BLaER1 (cell line): ENCODE results near the gene SESTD1.

Experiments
- H3K27ac ChIP-seq: shearing (Covaris generic); formaldehyde crosslinking; 2 replicates; pipeline ENCODE4 v1.8.1; 2022
- H3K27me3 ChIP-seq: shearing (Covaris generic); formaldehyde crosslinking; 2 replicates; pipeline ENCODE4 v1.8.1; 2022
- H3K36me3 ChIP-seq: shearing (Covaris generic); formaldehyde crosslinking; 2 replicates; pipeline ENCODE4 v1.8.1; 2022
- H3K4me1 ChIP-seq: shearing (Covaris generic); formaldehyde crosslinking; 2 replicates; pipeline ENCODE4 v1.8.1; 2022
- H3K4me2 ChIP-seq: shearing (Covaris generic); formaldehyde crosslinking; 2 replicates; pipeline ENCODE4 v1.8.1; 2022
- H3K4me3 ChIP-seq: shearing (Covaris generic); formaldehyde crosslinking; 2 replicates; pipeline ENCODE4 v1.8.1; 2022
- H3K9ac ChIP-seq: shearing (Covaris generic); formaldehyde crosslinking; 2 replicates; pipeline ENCODE4 v1.8.1; 2022
- H3K9me3 ChIP-seq: shearing (Covaris generic); formaldehyde crosslinking; 2 replicates; pipeline ENCODE4 v1.8.1; 2022
- H4K20me1 ChIP-seq: shearing (Covaris generic); formaldehyde crosslinking; 2 replicates; pipeline ENCODE4 v1.8.1; 2022
- Cebpa-rat ChIP-seq: shearing (Covaris generic); IDR thresholded peaks from 2 replicates; pipeline ENCODE4 v1.8.1; 2022

Gene SESTD1

DNA sequence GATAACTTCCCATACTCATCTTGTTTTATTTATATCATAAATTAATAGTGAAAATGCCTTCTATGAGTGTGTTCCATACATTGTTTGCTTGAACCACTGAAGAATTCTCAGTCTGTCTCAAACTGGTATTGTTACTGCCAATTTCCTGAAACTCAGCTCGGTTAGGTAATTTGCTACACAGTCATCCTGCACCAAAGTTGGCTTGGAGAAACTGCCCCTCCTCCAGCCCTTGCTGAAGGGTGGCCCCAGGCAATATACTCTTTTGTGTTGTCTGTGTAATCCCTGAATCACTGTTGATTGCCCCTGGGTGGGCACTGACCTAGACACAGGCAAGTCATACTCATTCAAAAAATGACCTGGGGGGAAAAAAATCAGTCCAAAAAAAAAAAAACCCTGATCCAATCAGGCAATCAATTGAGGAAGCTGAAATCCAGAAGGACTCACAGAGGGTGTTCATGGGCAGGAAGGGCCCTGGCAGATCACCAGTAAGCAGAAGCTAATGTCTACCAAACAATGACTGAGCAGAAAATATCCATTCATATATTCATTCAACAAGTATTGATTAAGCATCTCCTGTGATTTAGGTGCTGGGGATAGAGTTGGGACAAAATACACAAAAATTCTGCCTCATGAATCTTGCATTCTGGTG is 3.8 kb upstream of the SESTD1 start:
- H3K9me3 ChIP-seq: peaks cover 8% of the 10 kb centered on the region; the same call in 1 of the 2 replicates
- H3K27me3 ChIP-seq: no peaks in the 10 kb centered on the region
- no peak overlapping the region for H3K9ac ChIP-seq
- H3K27ac ChIP-seq: no peak overlapping the region
- no peak overlapping the region for H3K4me2 ChIP-seq
- H3K4me3 ChIP-seq: no peak overlapping the region
- TF ChIP-seq Cebpa-rat: no peak
- H4K20me1 ChIP-seq: peaks cover 5% of the 10 kb centered on the region; the same call in 1 of the 2 replicates
- no peaks in the 10 kb centered on the region for H3K36me3 ChIP-seq
- H3K4me1 ChIP-seq: peaks cover 17% of the 10 kb centered on the region

DNA sequence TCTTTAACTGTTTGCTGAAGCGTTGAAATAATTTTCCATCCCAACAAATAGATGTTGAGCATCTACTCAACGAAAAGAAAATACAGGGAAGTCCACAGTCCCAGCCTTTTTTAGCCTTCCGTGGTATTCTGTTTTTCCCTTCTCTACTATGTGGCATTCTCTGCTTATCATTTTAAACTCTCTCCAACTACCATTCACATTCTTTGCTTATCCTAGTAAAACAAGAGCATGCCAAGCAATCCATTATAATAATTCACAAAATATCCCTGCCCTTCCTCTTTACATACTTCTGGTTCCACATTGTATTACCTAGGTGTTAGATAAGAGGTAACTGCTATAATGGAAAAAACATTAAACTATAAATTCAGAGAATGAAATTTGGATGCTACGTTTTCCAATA is 1.6 kb upstream of the SESTD1 start:
- Histone ChIP-seq H3K9ac (no peak overlapping the region), H3K9me3 (peaks cover 13% of the 10 kb centered on the region; the same call in 1 of the 2 replicates), H3K36me3 (peaks cover 4% of the 10 kb centered on the region; the same call in 1 of the 2 replicates), H3K27ac (no peak overlapping the region), H3K4me2 (no peak overlapping the region), H4K20me1 (peaks cover 24% of the 10 kb centered on the region; the same call in 1 of the 2 replicates), H3K27me3 (no peaks in the 10 kb centered on the region), H3K4me1 (peaks cover 20% of the 10 kb centered on the region), H3K4me3 (no peak overlapping the region)
- TF ChIP-seq Cebpa-rat: no peak

DNA sequence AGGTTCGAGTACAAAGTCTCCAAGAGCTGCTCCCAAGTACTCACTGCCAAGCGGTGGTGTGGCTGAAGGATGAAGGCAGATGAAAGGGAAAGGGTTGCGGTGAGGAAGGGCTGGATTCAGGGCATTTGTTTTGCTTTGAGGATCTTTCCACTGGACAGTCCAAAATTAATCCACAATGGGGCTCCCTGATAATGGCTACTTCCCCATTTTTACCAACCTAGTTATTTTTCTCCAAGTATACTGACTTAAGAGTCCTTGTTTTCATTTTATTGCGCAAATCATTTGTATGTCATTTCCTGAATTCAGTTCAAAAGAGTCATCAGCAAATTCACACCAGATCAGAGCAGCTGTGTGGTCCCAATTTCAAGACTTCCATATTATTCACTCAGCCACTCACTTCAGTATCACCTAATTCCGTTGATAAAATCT is 464 bp upstream of the SESTD1 start:
- peak overlapping the region; percentile 93 for H3K9ac ChIP-seq
- TF ChIP-seq Cebpa-rat: no peak

DNA sequence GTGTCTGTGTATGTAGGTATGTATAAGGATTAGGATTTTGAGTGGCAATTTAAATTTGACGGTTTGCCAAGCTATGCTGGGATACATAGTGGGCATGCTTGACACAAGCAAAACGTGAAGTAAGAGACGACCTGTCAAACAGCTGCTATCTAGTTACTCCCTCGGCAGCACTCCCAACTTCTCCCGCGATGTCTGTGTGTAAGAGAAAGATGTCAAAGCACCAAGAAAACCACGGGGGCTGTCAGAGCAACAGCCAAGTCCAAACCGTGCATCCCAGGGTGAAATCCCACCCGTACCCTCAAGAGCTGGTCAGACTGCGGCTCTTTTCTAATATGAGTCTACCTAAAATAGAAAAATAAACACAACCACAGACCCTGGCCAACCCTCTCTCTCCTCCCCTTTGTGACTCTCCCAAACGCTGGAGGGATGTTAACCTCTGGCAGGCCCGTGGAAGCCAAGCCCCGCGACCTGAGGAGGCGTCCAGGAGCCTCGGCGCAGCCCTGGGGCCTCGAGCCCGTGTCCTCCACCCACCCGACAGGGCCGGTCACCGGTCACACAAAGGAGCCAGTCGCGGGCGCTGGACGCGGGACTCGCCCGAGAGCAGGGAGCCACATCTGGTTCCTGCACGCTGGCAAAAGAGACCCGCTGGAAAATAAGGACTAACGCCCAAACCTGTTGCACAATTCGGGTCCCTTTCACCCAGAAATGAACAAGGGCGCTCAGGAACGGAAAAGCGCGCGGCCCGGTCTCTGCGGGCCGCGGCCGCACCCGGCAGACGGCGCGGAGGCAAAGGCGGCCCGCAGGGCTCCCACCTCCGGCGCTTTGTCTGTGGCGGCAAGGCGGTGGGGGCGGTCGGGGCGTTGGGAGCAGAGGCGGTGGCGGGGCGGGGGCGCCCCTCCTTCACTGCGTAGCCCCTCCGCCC is 925 bp downstream of the SESTD1 start:
- peak overlapping the region; percentile 83 for H3K4me2 ChIP-seq
- H3K9ac ChIP-seq: peak overlapping the region; percentile 93
- peak overlapping the region; percentile 89 for H3K27ac ChIP-seq
- peaks cover 20% of the 10 kb centered on the region for H3K4me1 ChIP-seq
- no peaks in the 10 kb centered on the region for H3K27me3 ChIP-seq
- peaks cover 8% of the 10 kb centered on the region; the same call in 1 of the 2 replicates for H3K36me3 ChIP-seq
- peaks cover 31% of the 10 kb centered on the region; the same call in 1 of the 2 replicates for H4K20me1 ChIP-seq
- TF ChIP-seq Cebpa-rat: peak; percentile 12; the same call in 1 of the 2 replicates
- peak overlapping the region; percentile 82 for H3K4me3 ChIP-seq
- peaks cover 9% of the 10 kb centered on the region; the same call in 1 of the 2 replicates for H3K9me3 ChIP-seq

More for the DNA sequence above, 464 bp upstream of the SESTD1 start:
- H3K9me3 ChIP-seq: peaks cover 17% of the 10 kb centered on the region; the same call in 1 of the 2 replicates
- H3K27ac ChIP-seq: peak overlapping the region; percentile 89
- peaks cover 7% of the 10 kb centered on the region; the same call in 1 of the 2 replicates for H3K36me3 ChIP-seq
- H3K27me3 ChIP-seq: no peaks in the 10 kb centered on the region
- H3K4me3 ChIP-seq: peak overlapping the region; percentile 82
- H3K4me2 ChIP-seq: peak overlapping the region; percentile 83
- H3K4me1 ChIP-seq: peaks cover 20% of the 10 kb centered on the region
- H4K20me1 ChIP-seq: peaks cover 24% of the 10 kb centered on the region; the same call in 1 of the 2 replicates

DNA sequence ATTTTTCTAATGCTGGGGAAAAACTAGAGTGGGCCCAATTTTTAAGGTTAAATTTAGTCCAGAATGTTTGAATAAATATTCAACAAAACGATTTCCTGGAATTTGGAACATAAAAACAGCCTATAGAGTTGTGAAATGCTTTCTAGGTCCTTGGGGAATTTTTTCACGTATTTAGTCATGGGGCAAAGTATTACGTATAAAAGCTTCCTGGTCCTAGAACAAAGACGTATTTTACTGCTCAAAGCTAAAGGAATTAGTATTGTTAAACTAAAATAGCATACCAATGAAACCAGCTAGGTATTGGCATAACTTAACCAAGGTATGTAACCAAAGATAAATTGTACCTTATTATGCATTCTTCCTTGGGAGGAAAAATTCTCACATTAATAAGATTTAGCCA is 1.6 kb downstream of the SESTD1 start:
- Histone ChIP-seq H3K4me3 (peak overlapping the region; percentile 82), H3K27me3 (no peaks in the 10 kb centered on the region), H3K9ac (peak overlapping the region; percentile 93; the same call in 1 of the 2 replicates), H3K4me1 (peaks cover 20% of the 10 kb centered on the region), H4K20me1 (peaks cover 35% of the 10 kb centered on the region; the same call in 1 of the 2 replicates), H3K9me3 (peaks cover 12% of the 10 kb centered on the region; the same call in 1 of the 2 replicates), H3K36me3 (peaks cover 8% of the 10 kb centered on the region; the same call in 1 of the 2 replicates), H3K27ac (no peak overlapping the region), H3K4me2 (peak overlapping the region; percentile 83)
- no peak for TF ChIP-seq Cebpa-rat

DNA sequence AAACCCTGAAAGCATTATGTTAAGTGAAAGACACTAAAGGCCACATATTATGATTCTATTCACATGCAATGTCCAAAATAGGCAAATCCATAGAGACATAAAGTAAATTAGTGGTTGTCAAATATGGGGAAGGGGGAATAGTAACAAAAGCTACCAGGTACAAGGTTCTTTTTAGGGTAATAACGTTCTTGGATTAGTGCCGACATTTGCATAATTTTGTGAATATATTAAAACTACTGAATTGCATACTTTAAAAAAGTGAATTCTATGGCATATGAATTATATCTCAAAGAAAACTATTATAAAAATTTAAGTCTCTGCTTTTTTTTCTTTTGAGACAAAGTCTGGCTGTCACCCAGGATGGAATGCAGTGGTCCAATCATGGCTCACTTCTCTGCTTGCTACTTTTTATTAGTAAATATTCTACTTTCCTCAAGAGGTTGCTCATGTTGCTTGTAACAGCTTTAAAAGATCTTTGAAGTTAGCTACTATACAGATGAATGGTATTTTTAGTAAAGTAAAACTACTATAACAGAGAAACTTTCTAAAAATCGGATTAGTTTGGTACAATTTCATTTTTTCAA is 2.5 kb downstream of the SESTD1 start:
- peaks cover 13% of the 10 kb centered on the region; the same call in 1 of the 2 replicates for H3K9me3 ChIP-seq
- H3K4me3 ChIP-seq: no peak overlapping the region
- peaks cover 20% of the 10 kb centered on the region for H3K4me1 ChIP-seq
- H3K27ac ChIP-seq: no peak overlapping the region
- no peaks in the 10 kb centered on the region for H3K27me3 ChIP-seq
- H3K36me3 ChIP-seq: peaks cover 8% of the 10 kb centered on the region; the same call in 1 of the 2 replicates
- no peak overlapping the region for H3K9ac ChIP-seq
- peak overlapping the region; percentile 83; the same call in 1 of the 2 replicates for H3K4me2 ChIP-seq
- TF ChIP-seq Cebpa-rat: no peak
- H4K20me1 ChIP-seq: peaks cover 35% of the 10 kb centered on the region; the same call in 1 of the 2 replicates

DNA sequence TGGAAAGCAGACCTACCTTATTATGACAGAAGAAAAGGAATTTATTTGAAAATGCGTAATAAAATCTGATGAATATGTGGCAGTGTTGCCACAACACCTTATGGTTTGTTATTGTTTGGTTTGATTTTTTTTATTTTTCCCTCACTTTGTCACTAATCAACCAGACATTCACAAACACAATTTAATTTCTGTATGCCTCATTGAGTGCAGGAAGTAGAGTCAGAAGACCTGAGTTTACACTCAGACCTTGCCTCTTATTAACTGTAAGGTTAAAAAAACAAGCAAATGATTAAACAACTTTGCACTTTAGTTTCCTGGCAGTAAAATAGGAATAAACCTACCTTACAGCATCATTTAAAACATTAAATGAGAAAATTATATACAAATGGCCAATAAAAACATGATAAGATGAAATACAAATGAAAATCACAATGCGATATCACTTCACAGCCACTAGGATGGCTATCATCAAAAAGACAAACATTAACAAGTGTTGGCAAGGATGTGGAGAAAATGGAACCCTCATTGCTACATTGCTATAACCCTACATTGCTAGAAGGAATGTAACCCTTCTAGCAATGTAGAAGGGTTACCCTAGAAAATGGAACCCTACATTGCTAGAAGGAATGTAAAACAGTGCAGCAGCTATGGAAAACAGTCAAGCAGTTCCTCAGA is 3.3 kb downstream of the SESTD1 start:
- Histone ChIP-seq H3K4me2 (no peak overlapping the region), H4K20me1 (peaks cover 35% of the 10 kb centered on the region; the same call in 1 of the 2 replicates), H3K36me3 (peaks cover 14% of the 10 kb centered on the region), H3K4me1 (peaks cover 20% of the 10 kb centered on the region), H3K4me3 (no peak overlapping the region), H3K9me3 (peaks cover 21% of the 10 kb centered on the region), H3K9ac (no peak overlapping the region), H3K27me3 (no peaks in the 10 kb centered on the region), H3K27ac (no peak overlapping the region)
- TF ChIP-seq Cebpa-rat: no peak

DNA sequence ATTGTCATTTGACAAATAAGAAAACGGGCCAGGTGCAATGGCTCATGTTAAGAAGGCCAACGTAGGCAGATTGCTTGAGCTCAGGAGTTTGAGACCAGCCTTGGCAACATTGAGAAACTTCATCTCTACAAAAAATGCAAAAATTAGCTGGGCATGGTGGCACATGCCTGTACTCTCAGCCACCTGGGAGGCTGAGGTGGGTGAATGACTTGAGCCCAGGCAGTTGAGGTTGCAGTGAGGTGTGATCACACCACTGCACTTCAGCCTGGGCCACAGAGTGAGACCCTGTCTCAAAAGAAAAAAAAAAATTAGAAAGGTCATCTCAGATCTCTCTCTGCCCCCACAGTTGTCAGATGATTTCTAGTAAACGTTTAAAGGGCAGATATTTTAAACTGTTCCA is 4.4 kb downstream of the SESTD1 start:
- TF ChIP-seq Cebpa-rat: no peak
- Histone ChIP-seq H3K4me2 (no peak overlapping the region), H4K20me1 (peaks cover 38% of the 10 kb centered on the region), H3K4me3 (no peak overlapping the region), H3K27me3 (no peaks in the 10 kb centered on the region), H3K9me3 (peaks cover 32% of the 10 kb centered on the region), H3K9ac (no peak overlapping the region), H3K36me3 (peaks cover 16% of the 10 kb centered on the region), H3K4me1 (peaks cover 20% of the 10 kb centered on the region), H3K27ac (no peak overlapping the region)

DNA sequence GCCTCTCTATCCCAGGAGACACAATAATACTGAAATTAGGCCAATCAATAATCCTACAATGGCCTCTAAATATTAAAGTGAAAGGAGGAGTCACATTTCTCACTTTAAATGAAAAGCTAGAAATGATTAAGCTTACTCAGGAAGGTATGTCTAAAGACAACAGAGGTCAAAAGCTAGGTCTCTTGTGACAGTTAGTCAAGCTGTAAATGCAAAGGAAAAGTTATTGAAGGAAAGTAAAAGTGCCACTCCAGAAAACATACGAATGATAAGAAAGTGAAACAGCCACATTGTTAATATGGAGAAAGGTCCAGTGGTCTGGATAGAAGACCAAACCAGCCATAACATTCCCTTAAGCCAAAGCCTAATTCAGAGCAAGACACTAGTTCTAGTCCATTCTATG is 9.5 kb downstream of the SESTD1 start:
- H3K27me3 ChIP-seq: no peaks in the 10 kb centered on the region
- H3K27ac ChIP-seq: no peak overlapping the region
- no peak for TF ChIP-seq Cebpa-rat
- no peak overlapping the region for H3K9ac ChIP-seq
- peaks cover 41% of the 10 kb centered on the region for H3K9me3 ChIP-seq
- no peak overlapping the region for H3K4me2 ChIP-seq
- H3K36me3 ChIP-seq: peaks cover 24% of the 10 kb centered on the region
- no peak overlapping the region for H3K4me3 ChIP-seq
- peaks cover 17% of the 10 kb centered on the region for H3K4me1 ChIP-seq
- peaks cover 42% of the 10 kb centered on the region for H4K20me1 ChIP-seq
